Uterus (tissue), 4 donors: Measurements from ENCODE around the gene TJAP1. TPM values are rescaled to one million over a fixed set of nuclear protein-coding genes. Genes with fewer than 3 reads are reported as not detected.

Experiments
- DNase-seq, 2 donors: peaks; one replicate each; pipeline ENCODE4 v3.0.0-alpha.2; 2019 to 2020
- H3K27ac ChIP-seq, 2 donors: fragments of 200-600 bp; sonication (generic); 1 replicate in 1 of 2; 2 replicates in 1 of 2; pipeline ENCODE4 v1.5.1; 2016 to 2018
- H3K27me3 ChIP-seq, 2 donors: fragments of 200-600 bp; sonication (generic); one replicate each; pipeline ENCODE4 v1.5.1; 2018 to 2019; ENCODE audit warnings: control low read depth in 1 of 2
- H3K36me3 ChIP-seq, 2 donors: fragments of 200-600 bp; sonication (generic); one replicate each; pipeline ENCODE4 v1.5.1; 2019; ENCODE audit warnings: control low read depth in 1 of 2
- H3K4me1 ChIP-seq, 2 donors: fragments of 200-600 bp; sonication (generic); one replicate each; pipeline ENCODE4 v1.5.1; 2018 to 2019; ENCODE audit warnings: control low read depth in 1 of 2
- H3K4me3 ChIP-seq, 2 donors: fragments of 200-600 bp; sonication (generic); 1 replicate in 1 of 2; 2 replicates in 1 of 2; pipeline ENCODE4 v1.5.1; 2018 to 2019; ENCODE audit warnings: mild to moderate bottlenecking in 1 of 2
- H3K9me3 ChIP-seq, 2 donors: fragments of 200-600 bp; sonication (generic); one replicate each; pipeline ENCODE4 v1.5.1; 2019; ENCODE audit warnings: control low read depth in 1 of 2
- CTCF ChIP-seq, 4 experiments: fragments of 200-600 bp in 2 of 4; fragments of 450-650 bp in 2 of 4; sonication (generic) in 2 of 4; IDR thresholded peaks; one replicate each; pipeline ENCODE4 v1.5.1; 2016 to 2019; ENCODE audit warnings: antibody characterized with exemption in 4 of 4, mild to moderate bottlenecking in 2 of 4, moderate library complexity in 1 of 4
- POLR2A ChIP-seq, 2 donors: fragments of 450-650 bp; IDR thresholded peaks; one replicate each; pipeline ENCODE4 v1.6.1; 2016; ENCODE audit warnings: antibody characterized with exemption in 2 of 2, mild to moderate bottlenecking in 1 of 2, moderate library complexity in 1 of 2
- intact Hi-C: fragments of 100-400 bp; cut with DNase I; formaldehyde crosslinking; loops from one replicate; pipeline ENCODE4 v1.15.1; 2023; ENCODE audit warnings: low total_unique reads
- total RNA-seq, 4 donors: library from RNA; depleted of rRNA in 3 of 4; stranded (reverse); fragments of >200 nt in 3 of 4; gene quantifications; one replicate each; pipeline versions ENCODE4 v1.1.0 to v1.2.4, GENCODE V29; 2014 to 2023
- donor health status: DM: yes; HTN: yes; CAD: no.

Gene TJAP1
- total RNA-seq, 4 donors from 2014 or later: 12.8 to 40.8 (median 21.9) TPM

DNA sequence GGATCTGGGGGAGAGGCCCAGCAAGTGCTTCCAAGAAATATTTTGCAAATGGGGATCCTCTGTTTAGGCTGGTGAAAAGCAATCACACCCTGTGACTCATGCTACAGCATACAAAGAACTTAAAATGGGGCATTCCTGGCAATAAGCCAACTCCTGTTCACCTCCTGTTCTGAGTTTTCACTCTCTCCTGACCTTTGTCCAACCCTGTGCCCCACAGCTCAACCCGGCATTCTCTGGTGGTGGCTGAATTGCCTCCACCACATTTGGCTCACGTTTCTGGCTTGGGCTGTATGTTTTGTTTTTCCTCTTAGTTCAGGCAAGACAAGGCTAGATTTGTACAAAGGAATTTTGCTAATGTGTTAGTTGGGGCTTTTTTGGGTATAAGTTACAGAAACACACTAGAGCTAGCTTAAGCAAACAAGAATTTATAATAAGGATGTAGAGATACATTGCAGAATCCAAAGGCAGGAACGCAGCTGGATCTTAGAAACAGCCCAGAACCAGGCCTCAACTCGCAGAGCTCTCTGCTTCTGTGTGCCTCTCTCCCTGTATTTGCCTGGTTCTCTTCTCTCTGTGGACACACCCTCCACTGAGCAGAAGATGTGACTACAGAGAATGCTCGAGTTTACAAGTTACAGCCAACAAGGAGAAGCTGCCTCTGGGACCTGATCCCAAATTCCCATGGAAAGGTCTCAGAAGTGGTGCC is 40.6 kb upstream of the TJAP1 start:
- no peaks in the 10 kb centered on the region for H3K9me3 ChIP-seq
- intact Hi-C loops: no loop called here
- DNase-seq: peak in 1 of 2 donors; percentile 48
- H3K4me3 ChIP-seq: no peak overlapping the region
- H3K4me1 ChIP-seq: no peaks in the 10 kb centered on the region
- no peaks in the 10 kb centered on the region for H3K36me3 ChIP-seq
- no peaks in the 10 kb centered on the region for H3K27me3 ChIP-seq
- no peak for TF ChIP-seq POLR2A (IDR thresholded peaks at IDR 0.05)
- TF ChIP-seq CTCF (IDR thresholded peaks at IDR 0.05): no peak
- H3K27ac ChIP-seq: peak overlapping the region; percentile 57 to 61

DNA sequence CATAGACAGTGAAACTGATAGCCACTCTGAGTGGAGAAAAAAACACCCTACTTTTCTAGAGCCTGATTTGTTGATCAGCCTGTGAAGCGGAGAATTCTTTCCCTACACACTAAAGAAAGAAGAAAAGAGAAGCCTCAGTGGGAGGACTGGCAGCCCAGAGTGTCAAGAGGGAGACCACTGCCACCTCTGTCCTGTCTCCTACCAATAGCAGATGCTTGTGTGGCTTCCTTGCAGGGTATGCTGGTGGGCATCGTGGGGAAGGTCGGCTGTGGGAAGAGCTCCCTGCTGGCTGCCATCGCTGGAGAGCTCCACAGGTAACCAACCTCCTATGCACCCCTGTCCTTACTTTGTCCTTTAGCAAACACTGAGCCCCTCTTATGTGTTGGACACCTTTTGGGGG is 39.7 kb upstream of the TJAP1 start:
- Histone ChIP-seq H3K27ac (peak overlapping the region in 1 of 2 donors; percentile 61), H3K9me3 (no peaks in the 10 kb centered on the region), H3K27me3 (no peaks in the 10 kb centered on the region), H3K4me1 (no peaks in the 10 kb centered on the region), H3K4me3 (no peak overlapping the region), H3K36me3 (no peaks in the 10 kb centered on the region)
- DNase-seq: no peak
- TF ChIP-seq CTCF (IDR thresholded peaks at IDR 0.05) (no peak), POLR2A (IDR thresholded peaks at IDR 0.05) (no peak)
- intact Hi-C loops: no loop called here

GRCh38 chr6:43442935-43443334 is 34.4 kb upstream of the TJAP1 start:
- Histone ChIP-seq H3K36me3 (no peaks in the 10 kb centered on the region), H3K9me3 (no peaks in the 10 kb centered on the region), H3K27ac (no peak overlapping the region), H3K27me3 (no peaks in the 10 kb centered on the region), H3K4me1 (no peaks in the 10 kb centered on the region), H3K4me3 (no peak overlapping the region)
- intact Hi-C loops: no loop called here
- TF ChIP-seq CTCF (IDR thresholded peaks at IDR 0.05) (no peak), POLR2A (IDR thresholded peaks at IDR 0.05) (no peak)
- no peak for DNase-seq

DNA sequence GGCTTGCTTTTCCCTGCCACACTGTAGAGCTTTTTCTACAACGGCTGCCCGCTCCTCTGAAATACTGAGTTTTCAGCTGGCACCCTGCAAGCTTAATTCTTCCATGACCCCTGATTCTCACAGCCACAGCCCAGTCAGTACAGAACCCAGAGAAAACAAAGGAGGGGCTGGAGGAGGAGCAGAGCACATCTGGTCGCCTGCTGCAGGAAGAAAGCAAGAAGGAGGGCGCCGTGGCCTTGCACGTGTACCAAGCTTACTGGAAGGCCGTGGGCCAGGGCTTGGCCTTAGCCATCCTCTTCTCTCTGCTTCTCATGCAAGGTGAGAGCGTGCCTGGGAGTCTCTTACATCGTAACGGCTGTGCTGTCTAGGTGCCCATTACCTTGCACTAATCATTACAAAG is 33.3 kb upstream of the TJAP1 start:
- Histone ChIP-seq H3K9me3 (no peaks in the 10 kb centered on the region), H3K4me1 (no peaks in the 10 kb centered on the region), H3K27ac (no peak overlapping the region), H3K27me3 (no peaks in the 10 kb centered on the region), H3K36me3 (no peaks in the 10 kb centered on the region), H3K4me3 (no peak overlapping the region)
- no peak for DNase-seq
- intact Hi-C loops: no loop called here
- no peak for TF ChIP-seq POLR2A (IDR thresholded peaks at IDR 0.05)

DNA sequence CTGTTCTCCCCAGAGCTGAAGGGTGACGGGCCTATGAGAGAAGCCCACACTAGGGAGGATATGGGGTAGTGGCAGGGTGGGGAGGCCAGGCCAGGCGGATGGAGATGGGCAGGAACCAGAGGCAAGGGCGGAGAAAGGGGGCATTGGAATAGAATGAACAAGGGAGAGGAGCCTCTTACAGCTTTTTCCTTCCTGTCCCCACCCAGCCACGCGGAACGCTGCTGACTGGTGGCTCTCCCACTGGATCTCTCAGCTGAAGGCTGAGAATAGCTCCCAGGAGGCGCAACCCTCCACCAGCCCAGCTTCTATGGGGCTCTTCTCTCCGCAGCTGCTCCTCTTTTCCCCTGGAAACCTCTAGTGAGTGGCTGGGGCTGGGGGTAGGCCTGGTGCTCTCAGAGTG is 32.8 kb upstream of the TJAP1 start:
- H3K4me1 ChIP-seq: no peaks in the 10 kb centered on the region
- no peak for TF ChIP-seq POLR2A (IDR thresholded peaks at IDR 0.05)
- no peak for TF ChIP-seq CTCF (IDR thresholded peaks at IDR 0.05)
- H3K27ac ChIP-seq: no peak overlapping the region
- intact Hi-C loops: no loop called here
- no peak for DNase-seq
- H3K4me3 ChIP-seq: no peak overlapping the region
- no peaks in the 10 kb centered on the region for H3K27me3 ChIP-seq
- H3K9me3 ChIP-seq: no peaks in the 10 kb centered on the region
- H3K36me3 ChIP-seq: no peaks in the 10 kb centered on the region

DNA sequence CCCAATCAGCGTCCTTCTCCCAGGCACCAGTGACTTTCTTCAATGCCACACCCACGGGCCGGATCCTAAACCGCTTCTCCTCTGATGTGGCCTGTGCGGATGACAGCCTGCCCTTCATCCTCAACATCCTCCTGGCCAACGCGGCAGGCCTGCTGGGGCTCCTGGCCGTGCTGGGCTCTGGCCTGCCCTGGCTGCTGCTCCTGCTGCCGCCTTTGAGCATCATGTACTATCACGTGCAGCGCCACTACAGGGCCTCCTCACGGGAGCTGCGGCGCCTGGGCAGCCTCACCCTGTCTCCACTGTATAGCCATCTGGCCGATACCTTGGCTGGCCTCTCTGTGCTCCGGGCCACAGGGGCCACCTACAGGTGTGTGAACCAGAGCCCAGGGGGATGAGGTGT is 31.8 kb upstream of the TJAP1 start:
- intact Hi-C loops: no loop called here
- TF ChIP-seq POLR2A (IDR thresholded peaks at IDR 0.05) (no peak), CTCF (IDR thresholded peaks at IDR 0.05) (no peak)
- H3K4me3 ChIP-seq: no peak overlapping the region
- H3K27ac ChIP-seq: no peak overlapping the region
- DNase-seq: no peak
- no peaks in the 10 kb centered on the region for H3K9me3 ChIP-seq
- no peaks in the 10 kb centered on the region for H3K4me1 ChIP-seq
- H3K27me3 ChIP-seq: no peaks in the 10 kb centered on the region
- H3K36me3 ChIP-seq: no peaks in the 10 kb centered on the region
